Activated T-cell treated with anti-CD3 and anti-CD28 coated beads for 48 hours (primary cell): ENCODE measurements around the gene CHRNA5.

Experiments used
- DNase-seq: peaks from one replicate; pipeline ENCODE4 v3.0.0-alpha.2; 2020; ENCODE audit warnings: low read depth

CHRNA5 gene

GRCh38 chr15:78620527-78621421, 55.5 kb downstream of the CHRNA5 start, which contains the start of gene CHRNA3:
Gene CHRNA3, minus strand, starts transcription at chr15:78620996. Its CDS starts 202 bp downstream, at chr15:78620794.
- DNase-seq, result no peak

- DNase-seq, result no peak
These were observed 56.6 kb downstream of the CHRNA5 start for GRCh38 chr15:78621810-78622402.

DNA sequence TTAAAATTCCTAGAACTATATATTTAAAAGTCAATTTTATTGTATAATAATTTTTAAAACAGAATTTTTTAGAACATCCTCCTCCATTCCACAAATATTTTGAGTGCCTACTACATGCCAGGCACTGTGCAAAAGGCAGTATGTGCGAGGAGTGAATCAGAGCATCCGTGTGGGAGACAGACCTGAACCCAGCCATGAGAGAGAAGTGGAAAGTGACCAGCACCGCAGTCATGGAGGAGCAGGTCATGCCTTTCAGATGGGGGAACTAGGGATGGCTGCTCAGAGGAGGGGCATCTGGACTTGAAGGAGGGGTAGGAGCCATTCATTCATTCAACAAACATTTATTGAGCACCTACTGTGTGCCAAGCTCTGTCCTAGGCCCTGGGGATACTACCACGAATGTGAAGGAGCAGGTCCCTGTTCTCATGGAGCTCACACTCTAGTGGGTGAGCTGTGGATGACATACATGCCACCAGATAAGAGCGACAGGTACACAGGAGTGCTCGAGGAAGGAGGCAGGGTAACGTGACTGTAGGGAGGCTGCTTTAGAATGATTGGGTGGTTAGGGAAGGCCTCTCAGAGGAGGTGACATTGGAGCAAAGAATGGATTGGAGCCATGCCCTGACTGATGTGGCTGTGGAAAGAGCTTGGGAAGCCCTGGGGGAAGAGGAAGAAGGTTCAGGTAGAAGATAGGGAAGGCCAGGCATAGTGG, 58.6 kb downstream of the CHRNA5 start:
- DNase-seq, result no peak

- DNase-seq, result no peak
These were observed 59.6 kb downstream of the CHRNA5 start for GRCh38 chr15:78624651-78625590.

DNA sequence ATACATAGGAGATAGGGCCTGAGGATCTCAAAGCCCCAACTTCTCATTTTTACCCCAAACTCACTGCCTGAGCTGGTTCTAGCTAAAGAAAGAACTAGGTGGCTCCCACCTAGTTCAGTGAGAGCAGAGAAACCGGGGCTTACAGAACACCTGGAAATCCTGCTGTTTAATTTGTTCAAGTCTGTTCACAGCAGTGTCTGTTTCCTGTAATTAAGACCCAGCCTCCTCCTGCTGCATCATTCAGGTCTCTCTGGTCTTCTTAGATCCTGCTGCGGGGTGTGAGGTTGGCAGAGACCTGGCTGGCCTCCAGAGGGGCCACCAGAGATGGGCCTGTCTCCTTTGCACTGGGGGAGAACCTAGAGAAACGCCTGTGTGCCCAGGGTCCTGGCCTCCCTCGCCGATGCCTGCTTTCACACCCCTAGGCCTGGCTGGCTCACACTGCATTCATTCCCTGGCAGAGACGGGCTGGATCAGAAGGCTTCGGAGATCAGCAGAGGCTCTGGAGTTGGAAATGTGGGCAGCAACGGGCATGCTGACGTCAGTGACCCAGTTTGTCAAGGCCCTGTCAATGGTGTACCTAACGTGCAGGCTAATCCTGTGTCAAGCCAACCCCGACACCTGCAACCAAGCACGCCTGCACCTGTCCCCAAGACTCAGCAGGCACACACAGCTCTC, 60.4 kb downstream of the CHRNA5 start:
- DNase-seq, result no peak

- DNase-seq, result no peak
These were observed 61.2 kb downstream of the CHRNA5 start for GRCh38 chr15:78626381-78626995.

GRCh38 chr15:78627348-78627747, 62.0 kb downstream of the CHRNA5 start:
- no peak for DNase-seq

- DNase-seq, result no peak
These were observed 62.9 kb downstream of the CHRNA5 start for GRCh38 chr15:78628227-78628626.

- no peak for DNase-seq
These were observed 63.9 kb downstream of the CHRNA5 start for GRCh38 chr15:78629031-78629715.

GRCh38 chr15:78629716-78630065, 64.4 kb downstream of the CHRNA5 start:
- no peak for DNase-seq

DNA sequence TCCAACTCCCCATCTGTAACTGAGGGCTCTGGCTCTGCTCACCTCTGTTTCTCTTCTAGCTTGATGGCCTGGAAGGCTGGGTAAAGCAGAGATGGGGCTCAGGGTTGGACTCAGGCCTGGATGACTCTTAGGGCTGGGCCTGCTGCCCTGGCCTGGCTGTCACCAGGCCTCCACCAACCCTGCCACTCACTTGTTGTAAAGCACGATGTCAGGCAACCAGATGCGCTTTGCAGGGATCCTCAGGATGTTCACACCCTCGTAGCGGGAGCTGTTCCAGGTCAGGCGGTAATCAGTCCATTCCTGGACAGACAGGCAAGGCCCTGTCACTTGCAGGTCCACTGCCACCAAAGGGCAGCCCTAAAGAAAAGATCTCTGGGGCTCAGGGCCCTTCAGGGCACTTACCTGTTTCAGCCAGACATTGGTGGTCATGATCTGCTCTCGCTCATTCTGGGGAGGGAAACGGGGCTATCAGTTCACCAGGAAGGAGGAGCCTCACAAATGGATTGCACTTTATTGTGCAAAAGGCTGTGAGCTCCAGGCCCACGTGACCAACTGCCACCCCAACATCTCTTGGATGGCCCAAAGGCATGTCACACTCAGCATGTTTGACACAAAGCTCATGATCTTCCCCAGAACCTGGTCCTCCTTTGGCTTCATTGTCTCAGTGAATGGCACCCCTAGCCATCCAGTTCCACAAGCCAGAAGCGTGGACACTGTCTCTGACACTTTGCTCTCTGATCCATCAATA, 65.7 kb downstream of the CHRNA5 start:
- no peak for DNase-seq

DNA sequence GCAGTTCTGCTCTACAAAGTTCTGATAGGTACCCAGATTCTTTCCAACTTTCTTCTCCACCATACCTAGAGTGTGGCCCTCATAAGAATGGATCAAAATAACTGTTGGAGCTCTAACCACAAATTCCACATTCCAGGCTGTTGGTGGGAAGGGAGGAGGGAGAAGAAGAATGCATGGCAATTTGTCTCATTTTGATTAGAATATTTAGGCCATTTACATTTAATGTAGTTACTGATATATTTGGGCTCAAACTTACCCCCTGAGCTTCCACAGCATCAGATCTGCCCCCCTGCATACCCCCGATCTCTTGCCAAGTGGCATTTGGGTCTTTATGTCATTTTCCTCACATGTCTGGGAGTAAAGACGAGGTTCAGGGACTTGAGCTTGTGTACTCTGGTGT, 68.0 kb downstream of the CHRNA5 start:
- no peak for DNase-seq

GRCh38 chr15:78634210-78635145, 69.2 kb downstream of the CHRNA5 start:
- no peak for DNase-seq

- DNase-seq, result no peak
These were observed 70.0 kb downstream of the CHRNA5 start for GRCh38 chr15:78635346-78635745.

- no peak for DNase-seq
These were observed 71.1 kb downstream of the CHRNA5 start for GRCh38 chr15:78636378-78636859.

- no peak for DNase-seq
These were observed 72.6 kb downstream of the CHRNA5 start for GRCh38 chr15:78637776-78638435.

- DNase-seq, result no peak
These were observed 73.5 kb downstream of the CHRNA5 start for GRCh38 chr15:78638658-78639314.
